H9 (cell line): ENCODE measurements around the gene IPO9. TPM values are rescaled to one million over a fixed set of nuclear protein-coding genes. Genes with fewer than 3 reads are reported as not detected.

Experiments used
- DNase-seq: peaks from one replicate; pipeline ENCODE4 v3.0.0-alpha.2; 2017
- H2AFZ ChIP-seq: one replicate; pipeline ENCODE4 v1.6.1; 2013; ENCODE audit warnings: mild to moderate bottlenecking, low read length, control low read depth, moderate library complexity
- H2AK5ac ChIP-seq: 2 replicates; pipeline ENCODE4 v1.6.1; 2013; ENCODE audit warnings: low read length, control low read depth, mixed read lengths; ENCODE audit not compliant: insufficient read length
- H2BK120ac ChIP-seq: one replicate; pipeline ENCODE4 v1.6.1; 2013; ENCODE audit warnings: low read depth, mild to moderate bottlenecking, low read length, control low read depth, inconsistent platforms; ENCODE audit not compliant: poor library complexity, severe bottlenecking
- H2BK12ac ChIP-seq: 2 replicates; pipeline ENCODE4 v1.6.1; 2013; ENCODE audit warnings: low read length, control low read depth, mixed read lengths, low read depth; ENCODE audit not compliant: insufficient read length
- H2BK15ac ChIP-seq: 2 replicates; pipeline ENCODE4 v1.6.1; 2013; ENCODE audit warnings: low read depth, low read length, control low read depth
- H2BK20ac ChIP-seq: one replicate; pipeline ENCODE4 v1.6.1; 2013; ENCODE audit warnings: low read depth, mild to moderate bottlenecking, low read length, control low read depth, inconsistent platforms; ENCODE audit not compliant: poor library complexity, severe bottlenecking
- H2BK5ac ChIP-seq: 2 replicates; pipeline ENCODE4 v1.6.1; 2013; ENCODE audit warnings: low read length, control low read depth, mixed read lengths; ENCODE audit not compliant: insufficient read length
- H3K14ac ChIP-seq: 2 replicates; pipeline ENCODE4 v1.6.1; 2013; ENCODE audit warnings: low read length, control low read depth; ENCODE audit not compliant: insufficient read depth
- H3K18ac ChIP-seq: 2 replicates; pipeline ENCODE4 v1.6.1; 2013; ENCODE audit warnings: low read depth, mild to moderate bottlenecking, mixed read lengths, low read length, control low read depth; ENCODE audit not compliant: insufficient read length
- H3K23ac ChIP-seq: 2 replicates; pipeline ENCODE4 v1.6.1; 2013; ENCODE audit warnings: low read length, control low read depth, mixed read lengths, low read depth; ENCODE audit not compliant: insufficient read length
- H3K23me2 ChIP-seq: 2 replicates; pipeline ENCODE4 v1.6.1; 2013; ENCODE audit warnings: low read depth, mild to moderate bottlenecking, mixed read lengths, low read length, control low read depth; ENCODE audit not compliant: insufficient read length, poor library complexity, severe bottlenecking
- H3K27ac ChIP-seq: 2 replicates; pipeline ENCODE4 v1.5.1; 2013; ENCODE audit warnings: low read length, control low read depth, mixed read lengths, low read depth; ENCODE audit not compliant: insufficient read length
- H3K27me3 ChIP-seq: 2 replicates; pipeline ENCODE4 v1.6.1; 2013; ENCODE audit warnings: low read length, control low read depth, inconsistent platforms; ENCODE audit not compliant: insufficient read depth
- H3K4ac ChIP-seq: 2 replicates; pipeline ENCODE4 v1.6.1; 2013; ENCODE audit warnings: low read depth, mild to moderate bottlenecking, control low read depth, inconsistent platforms, low read length, moderate library complexity
- H3K4me1 ChIP-seq: 2 replicates; pipeline ENCODE4 v1.6.1; 2013; ENCODE audit warnings: low read length, control low read depth, inconsistent platforms; ENCODE audit not compliant: insufficient read depth
- H3K4me2 ChIP-seq: 2 replicates; pipeline ENCODE4 v1.6.1; 2013; ENCODE audit warnings: low read length, control low read depth, mixed read lengths; ENCODE audit not compliant: insufficient read length, insufficient read depth
- H3K56ac ChIP-seq: 2 replicates; pipeline ENCODE4 v1.6.1; 2013; ENCODE audit warnings: low read depth, mild to moderate bottlenecking, mixed read lengths, low read length, control low read depth; ENCODE audit not compliant: insufficient read length
- H3K79me1 ChIP-seq: 2 replicates; pipeline ENCODE4 v1.6.1; 2013; ENCODE audit warnings: low read depth, mild to moderate bottlenecking, moderate library complexity, low read length, control low read depth, inconsistent platforms; ENCODE audit not compliant: insufficient read depth, poor library complexity, severe bottlenecking
- H3K79me2 ChIP-seq: 2 replicates; pipeline ENCODE4 v1.6.1; 2013; ENCODE audit warnings: low read length, control low read depth, inconsistent platforms; ENCODE audit not compliant: insufficient read depth
- H3K9ac ChIP-seq: 2 replicates; pipeline ENCODE4 v1.6.1; 2013; ENCODE audit warnings: low read length, control low read depth, mixed read lengths; ENCODE audit not compliant: insufficient read length; ENCODE audit errors: extremely low read depth
- H3K9me3 ChIP-seq: one replicate; pipeline ENCODE4 v1.6.1; 2013; ENCODE audit warnings: low read depth, low read length, inconsistent platforms; ENCODE audit not compliant: control insufficient read depth
- H3T11ph ChIP-seq: one replicate; pipeline ENCODE4 v1.6.1; 2013; ENCODE audit warnings: mild to moderate bottlenecking, low read length, control low read depth, inconsistent platforms
- H4K20me1 ChIP-seq: one replicate; pipeline ENCODE4 v1.6.1; 2013; ENCODE audit not compliant: control insufficient read depth, insufficient read length, insufficient read depth
- H4K5ac ChIP-seq: 2 replicates; pipeline ENCODE4 v1.6.1; 2013; ENCODE audit warnings: low read depth, mild to moderate bottlenecking, mixed read lengths, low read length, control low read depth; ENCODE audit not compliant: insufficient read length
- H4K8ac ChIP-seq: replicated peaks from 2 replicates; pipeline ENCODE4 v1.6.1; 2013; ENCODE audit warnings: low read length, control low read depth, mixed read lengths, low read depth; ENCODE audit not compliant: insufficient read length
- H4K91ac ChIP-seq: 2 replicates; pipeline ENCODE4 v1.6.1; 2013; ENCODE audit warnings: low read depth, mild to moderate bottlenecking, moderate library complexity, mixed read lengths, low read length, control low read depth; ENCODE audit not compliant: insufficient read length
- H3K27ac Mint-ChIP-seq, 3 experiments: 2 replicates in 2 of 3; 3 replicates in 1 of 3; pipeline ENCODE4 v1.8.0; 2020 to 2021; ENCODE audit warnings: mixed read lengths in 3 of 3, mild to moderate bottlenecking in 1 of 3, moderate library complexity in 1 of 3
- H3K27me3 Mint-ChIP-seq: 2 replicates; pipeline ENCODE4 v1.8.0; 2021; ENCODE audit warnings: low read depth, mild to moderate bottlenecking, moderate library complexity, mixed read lengths
- H3K36me3 Mint-ChIP-seq, 3 experiments: 2 replicates in 2 of 3; 3 replicates in 1 of 3; pipeline ENCODE4 v1.8.0; 2020 to 2021; ENCODE audit warnings: low read depth in 3 of 3, mixed read lengths in 3 of 3; ENCODE audit not compliant: insufficient read depth in 1 of 3
- H3K4me1 Mint-ChIP-seq, 2 experiments: 2 replicates each; pipeline ENCODE4 v1.8.0; 2020; ENCODE audit warnings: mixed read lengths in 2 of 2
- H3K4me3 Mint-ChIP-seq, 2 experiments: 2 replicates in 1 of 2; 3 replicates in 1 of 2; pipeline ENCODE4 v1.8.0; 2020 to 2021; ENCODE audit warnings: mild to moderate bottlenecking in 2 of 2, mixed read lengths in 2 of 2, moderate library complexity in 1 of 2
- H3K9me3 Mint-ChIP-seq, 2 experiments: 2 replicates in 1 of 2; 3 replicates in 1 of 2; pipeline ENCODE4 v1.8.0; 2020; ENCODE audit warnings: mild to moderate bottlenecking in 2 of 2, mixed read lengths in 2 of 2, moderate library complexity in 1 of 2
- CTCF ChIP-seq: fragments of 200-600 bp; sonication (generic); conservative IDR thresholded peaks from 3 replicates; pipeline ENCODE4 v1.8.0; 2021; ENCODE audit warnings: antibody characterized with exemption, mild to moderate bottlenecking
- WGBS: extraction: QIAGEN DNeasy Blood & Tissue Kit; methylation state at CpG from one replicate; pipeline ENCODE4 v1.1.7; 2013; ENCODE audit warnings: missing lambda C conversion rate, low lambda C conversion rate, mixed read lengths; ENCODE audit not compliant: insufficient read length; ENCODE audit errors: extremely low coverage; 5-methylcytosine and 5-hydroxymethylcytosine counted together
- total RNA-seq: library from RNA; stranded (reverse); gene quantifications from 2 replicates; pipeline ENCODE4 v1.2.1, GENCODE V29; 2021

The IPO9 gene
- total RNA-seq, 1 experiment from 2014 or later = 104 TPM

GRCh38 chr1:201795066-201795465, 33.9 kb upstream of the IPO9 start:
- Histone ChIP-seq H2BK5ac (no peak overlapping the region), H3K9ac (no peak overlapping the region), H3K4me1 (no peaks in the 10 kb centered on the region), H3T11ph (no peak overlapping the region), H3K23ac (no peak overlapping the region), H3K23me2 (no peaks in the 10 kb centered on the region), H2BK120ac (no peak overlapping the region), H3K4me2 (no peak overlapping the region), H2BK20ac (no peak overlapping the region), H4K91ac (no peak overlapping the region), H4K20me1 (no peaks in the 10 kb centered on the region), H3K4ac (no peak overlapping the region), H3K27ac (no peak overlapping the region), H2BK15ac (no peak overlapping the region), H2AFZ (no peak overlapping the region), H2AK5ac (no peak overlapping the region), H3K56ac (no peak overlapping the region), H3K14ac (no peak overlapping the region), H4K8ac (no peak overlapping the region), H3K27me3 (no peaks in the 10 kb centered on the region), H3K18ac (no peak overlapping the region), H3K79me1 (no peaks in the 10 kb centered on the region), H2BK12ac (no peak overlapping the region), H3K9me3 (no peaks in the 10 kb centered on the region), H4K5ac (no peak overlapping the region), H3K79me2 (no peaks in the 10 kb centered on the region; the same call in 1 of the 2 replicates)
- H3K36me3 Mint-ChIP-seq = peaks cover 32 to 60% (median 59%) of the 10 kb centered on the region in 3 experiments
- no peak overlapping the region for H3K27ac Mint-ChIP-seq
- H3K4me3 Mint-ChIP-seq = no peak overlapping the region
- peak; percentile 66 for TF ChIP-seq CTCF
- no peaks in the 10 kb centered on the region for H3K27me3 Mint-ChIP-seq
- WGBS = no CpG with 5 or more reads among the region's 3 CpGs
- no peaks in the 10 kb centered on the region; a peak in 1 of 4 replicates for H3K4me1 Mint-ChIP-seq
- no peaks in the 10 kb centered on the region for H3K9me3 Mint-ChIP-seq
- no peak for DNase-seq
